Osteocyte (in vitro differentiated cells): ENCODE data around the gene CYTIP. TPM values are rescaled to one million over a fixed set of nuclear protein-coding genes. Genes with fewer than 3 reads are reported as not detected.

Experiments
- DNase-seq: peaks from one replicate; pipeline ENCODE4 v3.0.0; 2021; ENCODE audit warnings: mixed read lengths; ENCODE audit not compliant: unreplicated experiment; ENCODE audit errors: extremely low spot score
- H3K27ac Mint-ChIP-seq: one replicate; pipeline ENCODE4 v1.8.0; 2021; ENCODE audit warnings: mild to moderate bottlenecking, mixed read lengths; ENCODE audit not compliant: unreplicated experiment
- H3K27me3 Mint-ChIP-seq: one replicate; pipeline ENCODE4 v1.8.0; 2021; ENCODE audit warnings: mixed read lengths; ENCODE audit not compliant: unreplicated experiment
- H3K36me3 Mint-ChIP-seq: one replicate; pipeline ENCODE4 v1.8.0; 2021; ENCODE audit warnings: mixed read lengths; ENCODE audit not compliant: unreplicated experiment
- H3K4me1 Mint-ChIP-seq: one replicate; pipeline ENCODE4 v1.8.0; 2021; ENCODE audit warnings: mixed read lengths; ENCODE audit not compliant: unreplicated experiment
- H3K4me3 Mint-ChIP-seq: one replicate; pipeline ENCODE4 v1.8.0; 2021; ENCODE audit warnings: mild to moderate bottlenecking, moderate library complexity, mixed read lengths; ENCODE audit not compliant: unreplicated experiment
- H3K9me3 Mint-ChIP-seq: one replicate; pipeline ENCODE4 v1.8.0; 2021; ENCODE audit warnings: mixed read lengths; ENCODE audit not compliant: unreplicated experiment
- total RNA-seq: library from RNA; stranded (reverse); gene quantifications from 2 replicates; pipeline ENCODE4 v1.2.1, GENCODE V29; 2021
- TF ChIP-seq, protein P1 (sequence below): fragments of 200-600 bp; sonication (generic); IDR thresholded peaks from 2 replicates; pipeline ENCODE4 v1.5.0; 2021; ENCODE audit warnings: antibody characterized with exemption, mild to moderate bottlenecking, moderate library complexity

The CYTIP gene
- total RNA-seq, 1 donor from 2014 or later = 0.64 TPM

DNA sequence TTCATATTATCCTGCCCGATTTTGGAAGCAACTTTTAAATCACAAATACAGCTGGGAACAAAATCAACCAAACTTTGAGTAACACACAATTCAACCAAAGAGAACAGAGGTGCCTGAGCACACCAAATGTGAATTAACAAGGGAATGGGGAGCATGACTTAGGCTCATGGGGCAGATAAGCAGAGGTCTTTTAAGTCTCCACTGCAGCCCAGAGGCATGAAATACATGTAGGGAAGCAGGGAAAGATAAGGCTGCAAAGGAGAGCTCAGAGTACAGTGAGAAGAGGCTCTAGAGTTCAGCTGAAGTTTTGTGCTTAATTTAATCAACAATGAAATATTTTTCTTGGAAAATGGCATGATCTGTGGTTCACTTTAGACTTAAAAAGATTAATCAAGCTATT lies 49.0 kb downstream of the CYTIP start:
- Mint-ChIP-seq H3K36me3 (no peaks in the 10 kb centered on the region), H3K4me1 (no peaks in the 10 kb centered on the region), H3K27me3 (peaks cover 29% of the 10 kb centered on the region), H3K27ac (no peak overlapping the region), H3K9me3 (peaks cover 5% of the 10 kb centered on the region), H3K4me3 (no peak overlapping the region)
- DNase-seq = no peak
- TF ChIP-seq, protein P1, sequence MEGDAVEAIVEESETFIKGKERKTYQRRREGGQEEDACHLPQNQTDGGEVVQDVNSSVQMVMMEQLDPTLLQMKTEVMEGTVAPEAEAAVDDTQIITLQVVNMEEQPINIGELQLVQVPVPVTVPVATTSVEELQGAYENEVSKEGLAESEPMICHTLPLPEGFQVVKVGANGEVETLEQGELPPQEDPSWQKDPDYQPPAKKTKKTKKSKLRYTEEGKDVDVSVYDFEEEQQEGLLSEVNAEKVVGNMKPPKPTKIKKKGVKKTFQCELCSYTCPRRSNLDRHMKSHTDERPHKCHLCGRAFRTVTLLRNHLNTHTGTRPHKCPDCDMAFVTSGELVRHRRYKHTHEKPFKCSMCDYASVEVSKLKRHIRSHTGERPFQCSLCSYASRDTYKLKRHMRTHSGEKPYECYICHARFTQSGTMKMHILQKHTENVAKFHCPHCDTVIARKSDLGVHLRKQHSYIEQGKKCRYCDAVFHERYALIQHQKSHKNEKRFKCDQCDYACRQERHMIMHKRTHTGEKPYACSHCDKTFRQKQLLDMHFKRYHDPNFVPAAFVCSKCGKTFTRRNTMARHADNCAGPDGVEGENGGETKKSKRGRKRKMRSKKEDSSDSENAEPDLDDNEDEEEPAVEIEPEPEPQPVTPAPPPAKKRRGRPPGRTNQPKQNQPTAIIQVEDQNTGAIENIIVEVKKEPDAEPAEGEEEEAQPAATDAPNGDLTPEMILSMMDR = no peak

GRCh38 chr2:157393348-157393747 lies 50.5 kb downstream of the CYTIP start:
- H3K27ac Mint-ChIP-seq = no peak overlapping the region
- H3K4me1 Mint-ChIP-seq = no peaks in the 10 kb centered on the region
- H3K27me3 Mint-ChIP-seq = peaks cover 36% of the 10 kb centered on the region
- peaks cover 5% of the 10 kb centered on the region for H3K9me3 Mint-ChIP-seq
- H3K4me3 Mint-ChIP-seq = no peak overlapping the region
- H3K36me3 Mint-ChIP-seq = no peaks in the 10 kb centered on the region
- TF ChIP-seq, protein P1 = no peak
- DNase-seq = no peak

GRCh38 chr2:157388827-157389226 lies 55.1 kb downstream of the CYTIP start:
- no peak overlapping the region for H3K27ac Mint-ChIP-seq
- H3K36me3 Mint-ChIP-seq = no peaks in the 10 kb centered on the region
- peaks cover 62% of the 10 kb centered on the region for H3K27me3 Mint-ChIP-seq
- H3K9me3 Mint-ChIP-seq = peaks cover 5% of the 10 kb centered on the region
- TF ChIP-seq, protein P1 = no peak
- H3K4me1 Mint-ChIP-seq = no peaks in the 10 kb centered on the region
- H3K4me3 Mint-ChIP-seq = no peak overlapping the region
- no peak for DNase-seq

DNA sequence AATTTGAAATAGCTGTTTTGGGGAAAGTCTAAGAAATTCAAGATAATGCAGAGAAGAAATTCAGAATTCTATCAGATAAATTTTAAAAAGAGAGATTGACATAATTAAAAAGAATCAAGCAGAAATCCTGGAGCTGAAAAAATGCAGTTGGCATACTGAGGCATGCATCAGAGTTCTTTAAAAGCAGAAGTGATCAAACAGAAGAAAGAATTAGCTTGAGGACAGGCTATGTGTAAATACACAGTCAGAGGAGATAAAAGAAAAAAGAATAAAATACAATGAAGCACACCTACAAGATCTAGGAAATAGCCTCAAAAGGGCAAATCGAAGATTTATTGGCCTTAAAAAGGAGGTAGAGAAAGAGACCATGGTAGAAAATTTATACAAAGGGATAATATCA lies 57.1 kb downstream of the CYTIP start:
- no peak overlapping the region for H3K4me3 Mint-ChIP-seq
- no peak overlapping the region for H3K27ac Mint-ChIP-seq
- H3K9me3 Mint-ChIP-seq = peaks cover 5% of the 10 kb centered on the region
- no peak for DNase-seq
- H3K36me3 Mint-ChIP-seq = no peaks in the 10 kb centered on the region
- H3K27me3 Mint-ChIP-seq = peaks cover 58% of the 10 kb centered on the region
- H3K4me1 Mint-ChIP-seq = no peaks in the 10 kb centered on the region
- TF ChIP-seq, protein P1 = no peak

DNA sequence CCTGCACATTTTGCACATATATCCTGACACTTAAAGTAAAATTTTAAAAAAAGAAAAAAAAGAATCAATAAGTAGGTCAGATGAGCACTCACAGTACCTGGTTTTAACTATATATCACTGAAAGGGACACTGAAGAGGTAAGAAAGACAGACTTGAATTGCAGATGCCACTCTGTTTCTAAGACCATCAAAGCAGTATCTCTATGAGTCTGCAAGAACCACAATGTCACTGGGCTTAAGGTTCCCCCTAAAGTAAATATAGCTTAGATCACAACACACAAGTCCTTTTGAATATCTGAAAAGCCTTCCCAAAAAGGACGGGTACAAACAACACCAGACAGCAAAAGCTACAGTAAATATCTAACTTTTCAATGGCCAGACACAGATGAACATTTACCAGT lies 57.6 kb downstream of the CYTIP start:
- TF ChIP-seq, protein P1 = no peak
- no peak for DNase-seq
- no peaks in the 10 kb centered on the region for H3K4me1 Mint-ChIP-seq
- H3K27me3 Mint-ChIP-seq = peaks cover 58% of the 10 kb centered on the region
- no peak overlapping the region for H3K4me3 Mint-ChIP-seq
- H3K36me3 Mint-ChIP-seq = no peaks in the 10 kb centered on the region
- no peak overlapping the region for H3K27ac Mint-ChIP-seq
- peaks cover 5% of the 10 kb centered on the region for H3K9me3 Mint-ChIP-seq
